BLaER1 treated with 17β-estradiol and CSF1 and Interleukin-3, amounts not matched to agents 10 nM and 100 nM (cell line): Measurements from ENCODE around the gene LUZP1.

ENCODE experiments used
- H3K27ac ChIP-seq, 11 experiments: shearing (Covaris generic); formaldehyde crosslinking; 2 replicates each; pipeline ENCODE4 v1.8.1; 2022
- H3K27me3 ChIP-seq, 11 experiments: shearing (Covaris generic); formaldehyde crosslinking; 2 replicates each; pipeline ENCODE4 v1.8.1; 2022
- H3K36me3 ChIP-seq, 11 experiments: shearing (Covaris generic); formaldehyde crosslinking; 2 replicates each; pipeline ENCODE4 v1.8.1; 2022
- H3K4me1 ChIP-seq, 10 experiments: shearing (Covaris generic); formaldehyde crosslinking; 2 replicates each; pipeline ENCODE4 v1.8.1; 2022
- H3K4me2 ChIP-seq, 11 experiments: shearing (Covaris generic); formaldehyde crosslinking; 2 replicates each; pipeline ENCODE4 v1.8.1; 2022
- H3K4me3 ChIP-seq, 10 experiments: shearing (Covaris generic); formaldehyde crosslinking; 2 replicates each; pipeline ENCODE4 v1.8.1; 2022
- H3K9ac ChIP-seq, 11 experiments: shearing (Covaris generic); formaldehyde crosslinking; 2 replicates each; pipeline ENCODE4 v1.8.1; 2022
- H3K9me3 ChIP-seq, 11 experiments: shearing (Covaris generic); formaldehyde crosslinking; replicated peaks in 1 of 11; 2 replicates each; pipeline ENCODE4 v1.8.1; 2022
- H4K20me1 ChIP-seq, 11 experiments: shearing (Covaris generic); formaldehyde crosslinking; 2 replicates each; pipeline ENCODE4 v1.8.1; 2022
- Cebpa-rat ChIP-seq, 11 experiments: shearing (Covaris generic); IDR thresholded peaks; 2 replicates each; pipeline ENCODE4 v1.8.1; 2022

The LUZP1 gene

DNA sequence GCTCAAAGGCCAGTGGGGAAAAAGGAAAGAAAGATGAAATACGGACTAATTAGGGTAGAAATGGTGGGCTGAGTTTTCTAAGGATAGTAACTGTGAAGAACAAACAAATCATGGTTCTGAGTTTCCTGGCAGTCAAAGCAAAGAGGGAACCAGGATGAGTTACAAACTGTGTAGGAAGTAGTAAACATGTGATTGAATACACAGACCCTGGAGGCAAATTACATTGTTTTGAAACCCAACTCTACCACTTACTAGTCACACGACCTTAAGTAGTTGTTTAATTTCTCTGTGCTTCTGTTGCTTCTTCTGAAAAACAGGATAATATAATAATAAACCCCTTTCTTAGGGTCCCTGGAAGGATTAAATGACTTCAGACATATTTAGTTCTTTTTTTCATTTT lies 11.2 kb upstream of the LUZP1 start:
- peak overlapping the region in 2 of 11 experiments; percentile 89 to 92; a peak in 2 of 22 replicates for H3K9ac ChIP-seq
- no peak for TF ChIP-seq Cebpa-rat (IDR thresholded peaks at IDR 0.05)
- H3K4me1 ChIP-seq: peaks cover 47 to 95% (median 75%) of the 10 kb centered on the region in 10 experiments
- no peak overlapping the region for H3K4me3 ChIP-seq
- H4K20me1 ChIP-seq: no peaks in the 10 kb centered on the region
- no peaks in the 10 kb centered on the region for H3K27me3 ChIP-seq
- H3K27ac ChIP-seq: peak overlapping the region in 9 of 11 experiments; percentile 85 to 96 (median 93); a peak in 15 of 22 replicates
- H3K4me2 ChIP-seq: peak overlapping the region; percentile 73 to 95 (median 87); a peak in 17 of 22 replicates
- no peaks in the 10 kb centered on the region for H3K36me3 ChIP-seq
- no peaks in the 10 kb centered on the region for H3K9me3 ChIP-seq

DNA sequence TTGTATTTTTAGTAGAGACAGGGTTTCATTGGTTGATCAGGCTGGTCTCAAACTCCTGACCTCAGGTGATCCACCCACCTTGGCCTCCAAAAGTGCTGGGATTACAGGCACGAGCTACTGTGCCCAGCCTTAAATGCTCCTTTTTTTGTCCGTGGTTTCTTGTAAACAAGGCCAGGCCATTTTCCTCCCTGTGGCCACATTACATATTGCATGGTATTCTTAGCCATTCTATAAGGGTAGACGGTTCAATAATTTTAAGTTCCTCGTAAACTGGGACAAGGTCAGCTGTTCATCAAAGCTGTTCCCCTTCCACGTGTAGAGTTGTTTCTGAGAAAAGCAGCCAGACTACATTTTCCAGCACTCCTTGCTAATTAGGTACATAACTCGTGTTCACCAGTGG lies 10.3 kb upstream of the LUZP1 start:
- peaks cover 47 to 96% (median 74%) of the 10 kb centered on the region in 10 experiments for H3K4me1 ChIP-seq
- no peaks in the 10 kb centered on the region for H3K9me3 ChIP-seq
- H3K27me3 ChIP-seq: no peaks in the 10 kb centered on the region
- H3K4me2 ChIP-seq: peak overlapping the region; percentile 73 to 95 (median 87)
- no peaks in the 10 kb centered on the region for H4K20me1 ChIP-seq
- no peaks in the 10 kb centered on the region for H3K36me3 ChIP-seq
- peak overlapping the region in 9 of 11 experiments; percentile 79 to 92 (median 86); a peak in 16 of 22 replicates for H3K9ac ChIP-seq
- TF ChIP-seq Cebpa-rat (IDR thresholded peaks at IDR 0.05): no peak
- H3K27ac ChIP-seq: peak overlapping the region in 10 of 11 experiments; percentile 71 to 96 (median 93); a peak in 20 of 22 replicates
- H3K4me3 ChIP-seq: peak overlapping the region in 2 of 10 experiments; percentile 57 to 70; a peak in 1 of 20 replicates

GRCh38 chr1:23178414-23178813 lies 9.8 kb upstream of the LUZP1 start:
- H3K27me3 ChIP-seq: no peaks in the 10 kb centered on the region
- H3K4me2 ChIP-seq: peak overlapping the region; percentile 73 to 95 (median 87)
- TF ChIP-seq Cebpa-rat (IDR thresholded peaks at IDR 0.05): no peak
- H4K20me1 ChIP-seq: no peaks in the 10 kb centered on the region
- peaks cover 47 to 91% (median 71%) of the 10 kb centered on the region in 10 experiments for H3K4me1 ChIP-seq
- H3K27ac ChIP-seq: peak overlapping the region in 10 of 11 experiments; percentile 71 to 96 (median 93); a peak in 21 of 22 replicates
- H3K4me3 ChIP-seq: peak overlapping the region in 7 of 10 experiments; percentile 51 to 70 (median 60); a peak in 13 of 20 replicates
- H3K9me3 ChIP-seq: no peaks in the 10 kb centered on the region
- H3K36me3 ChIP-seq: no peaks in the 10 kb centered on the region
- H3K9ac ChIP-seq: peak overlapping the region in 9 of 11 experiments; percentile 79 to 92 (median 86); a peak in 19 of 22 replicates

DNA sequence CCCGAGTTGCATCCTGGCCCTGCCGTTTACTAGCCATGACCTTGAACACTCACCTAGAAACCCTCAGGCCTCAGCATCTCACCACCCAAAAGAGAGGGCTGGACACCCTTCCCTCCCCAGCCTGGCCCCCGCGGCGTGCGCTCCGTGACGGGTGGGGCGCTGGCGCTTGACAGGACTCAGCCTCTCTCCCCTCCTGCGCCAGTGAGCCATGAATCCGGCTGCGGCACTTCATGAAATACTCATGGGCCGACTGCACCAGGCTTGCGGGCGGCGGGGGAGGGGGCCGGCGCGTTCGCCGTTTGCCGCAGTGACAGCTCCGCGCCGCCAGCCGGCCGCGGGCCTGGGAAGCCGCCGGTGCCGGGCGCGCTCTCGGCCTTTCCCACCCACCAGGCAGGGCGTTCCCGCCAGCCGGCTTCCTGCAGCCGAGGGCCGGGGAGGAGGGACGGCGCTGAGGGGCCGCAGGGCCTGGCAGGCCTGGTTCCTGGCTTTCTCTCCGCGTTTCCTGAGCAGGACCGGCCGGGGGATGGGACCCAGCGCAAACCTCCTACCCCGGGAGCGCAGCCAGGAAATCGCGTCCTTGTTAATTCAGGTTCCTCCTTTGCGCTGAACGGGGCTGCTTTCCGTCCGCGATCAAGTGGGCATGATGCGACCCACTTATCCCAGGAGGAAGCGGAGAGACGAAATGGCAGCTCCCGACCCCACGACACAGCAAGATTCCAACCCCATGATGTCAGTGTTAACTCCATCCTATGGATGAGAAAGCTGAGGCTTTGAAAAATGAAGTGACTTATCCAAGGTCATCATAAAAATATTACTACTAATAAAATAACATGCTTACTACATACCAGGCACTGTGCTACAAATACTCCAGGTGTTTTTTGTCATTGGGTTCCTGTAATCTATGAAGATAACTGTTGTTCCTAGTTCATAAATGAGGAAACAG lies 9.1 kb upstream of the LUZP1 start:
- no peaks in the 10 kb centered on the region for H4K20me1 ChIP-seq
- H3K27ac ChIP-seq: peak overlapping the region; percentile 53 to 96 (median 93); a peak in 21 of 22 replicates
- H3K4me1 ChIP-seq: peaks cover 48 to 92% (median 70%) of the 10 kb centered on the region in 10 experiments
- no peaks in the 10 kb centered on the region for H3K27me3 ChIP-seq
- H3K4me2 ChIP-seq: peak overlapping the region; percentile 73 to 95 (median 87)
- TF ChIP-seq Cebpa-rat (IDR thresholded peaks at IDR 0.05): peak in 2 of 11 experiments; percentile 13 to 40; a peak in 3 of 22 replicates
- no peaks in the 10 kb centered on the region for H3K36me3 ChIP-seq
- H3K9me3 ChIP-seq: no peaks in the 10 kb centered on the region
- peak overlapping the region; percentile 76 to 92 (median 86) for H3K9ac ChIP-seq
- H3K4me3 ChIP-seq: peak overlapping the region; percentile 51 to 70 (median 58)

- no peaks in the 10 kb centered on the region for H3K36me3 ChIP-seq
- no peaks in the 10 kb centered on the region for H4K20me1 ChIP-seq
- peak overlapping the region; percentile 53 to 96 (median 93); a peak in 21 of 22 replicates for H3K27ac ChIP-seq
- H3K4me3 ChIP-seq: peak overlapping the region; percentile 51 to 70 (median 58)
- H3K4me1 ChIP-seq: peaks cover 49 to 95% (median 76%) of the 10 kb centered on the region in 10 experiments
- H3K9ac ChIP-seq: peak overlapping the region; percentile 76 to 92 (median 86)
- peak in 2 of 11 experiments; percentile 11 to 36; a peak in 2 of 22 replicates for TF ChIP-seq Cebpa-rat (IDR thresholded peaks at IDR 0.05)
- H3K4me2 ChIP-seq: peak overlapping the region; percentile 73 to 95 (median 87)
- no peaks in the 10 kb centered on the region for H3K27me3 ChIP-seq
- H3K9me3 ChIP-seq: no peaks in the 10 kb centered on the region
Measured at GRCh38 chr1:23177031-23177430, 8.4 kb upstream of the LUZP1 start.

DNA sequence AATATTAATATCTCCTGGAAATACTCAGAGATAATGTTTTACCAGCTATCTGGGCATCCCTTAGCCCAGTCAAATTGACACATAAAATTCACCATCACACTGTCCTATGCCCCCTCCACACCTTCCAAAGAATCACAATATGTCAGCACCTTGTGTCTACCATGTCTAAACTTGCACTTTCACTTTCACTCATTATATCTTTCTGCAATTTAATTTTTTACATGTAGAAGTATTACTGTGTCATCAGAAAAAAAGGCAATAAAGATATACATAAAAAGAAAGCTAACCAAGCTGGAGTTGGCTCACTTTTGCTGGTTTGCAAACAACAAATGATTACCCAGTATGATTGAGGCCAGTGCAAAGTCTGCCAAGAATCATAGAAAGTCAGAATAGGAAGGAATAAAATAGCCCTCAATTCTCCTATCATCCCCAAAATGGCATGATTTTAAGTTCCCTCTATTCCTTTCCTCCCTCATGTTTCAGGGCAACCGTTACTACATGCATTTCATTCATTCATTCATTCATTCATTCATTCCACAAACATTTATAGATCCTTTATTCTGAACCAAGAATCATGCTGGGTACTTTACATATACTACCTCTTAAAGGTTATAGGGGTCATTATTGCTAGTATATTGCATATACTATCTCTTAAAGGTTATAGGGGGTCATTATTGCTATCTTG lies 5.9 kb upstream of the LUZP1 start:
- Histone ChIP-seq H4K20me1 (no peaks in the 10 kb centered on the region), H3K9ac (no peak overlapping the region), H3K4me1 (peaks cover 58 to 96% (median 82%) of the 10 kb centered on the region in 10 experiments), H3K27me3 (no peaks in the 10 kb centered on the region), H3K36me3 (no peaks in the 10 kb centered on the region), H3K4me3 (no peak overlapping the region), H3K27ac (peak overlapping the region in 6 of 11 experiments; percentile 12 to 96 (median 22); a peak in 6 of 22 replicates), H3K9me3 (no peaks in the 10 kb centered on the region), H3K4me2 (peak overlapping the region in 9 of 11 experiments; percentile 4 to 90 (median 27); a peak in 10 of 22 replicates)
- TF ChIP-seq Cebpa-rat (IDR thresholded peaks at IDR 0.05): no peak

GRCh38 chr1:23171181-23171755 lies 2.6 kb upstream of the LUZP1 start:
- peak overlapping the region in 9 of 11 experiments; percentile 12 to 99 (median 34); a peak in 12 of 22 replicates for H3K9ac ChIP-seq
- peak overlapping the region in 9 of 11 experiments; percentile 90 to 99 (median 96); a peak in 18 of 22 replicates for H3K27ac ChIP-seq
- TF ChIP-seq Cebpa-rat (IDR thresholded peaks at IDR 0.05): no peak
- H4K20me1 ChIP-seq: peaks cover 14 to 18% (median 18%) of the 10 kb centered on the region in 11 experiments; a peak in 21 of 22 replicates
- no peak overlapping the region for H3K4me3 ChIP-seq
- H3K4me2 ChIP-seq: peak overlapping the region; percentile 4 to 96 (median 65); a peak in 20 of 22 replicates
- H3K9me3 ChIP-seq: no peaks in the 10 kb centered on the region
- H3K4me1 ChIP-seq: peaks cover 49 to 85% (median 69%) of the 10 kb centered on the region in 10 experiments
- peaks cover 0 to 12% (median 0%) of the 10 kb centered on the region in 11 experiments; a peak in 3 of 22 replicates for H3K36me3 ChIP-seq
- no peaks in the 10 kb centered on the region for H3K27me3 ChIP-seq
